Lower leg skin (tissue), 4 donors: Measurements from ENCODE around the gene MTRF1L. TPM values are rescaled to one million over a fixed set of nuclear protein-coding genes. Genes with fewer than 3 reads are reported as not detected.

ENCODE experiments used
- DNase-seq, 2 donors: peaks; one replicate each; pipeline ENCODE4 v3.0.0-alpha.2; 2019; ENCODE audit warnings: low spot score in 2 of 2
- H3K4me3 ChIP-seq: fragments of 200-600 bp; sonication (generic); 2 replicates; pipeline ENCODE4 v1.5.1; 2017; ENCODE audit warnings: mild to moderate bottlenecking, low read depth; ENCODE audit not compliant: poor library complexity, severe bottlenecking
- CTCF ChIP-seq, 3 donors: fragments of 450-650 bp; IDR thresholded peaks; one replicate each; pipeline ENCODE4 v1.5.1; 2016; ENCODE audit warnings: antibody characterized with exemption in 3 of 3, mild to moderate bottlenecking in 3 of 3, moderate library complexity in 2 of 3
- POLR2A ChIP-seq, 2 donors: fragments of 450-650 bp; IDR thresholded peaks; one replicate each; pipeline ENCODE4 v1.6.1; 2016 to 2017; ENCODE audit warnings: antibody characterized with exemption in 2 of 2, mild to moderate bottlenecking in 1 of 2, moderate library complexity in 1 of 2
- WGBS, 2 donors: methylation state at CpG; one replicate each; pipeline ENCODE4 v1.1.5; 2018; 5-methylcytosine and 5-hydroxymethylcytosine counted together
- intact Hi-C: fragments of 100-400 bp; cut with DNase I; formaldehyde crosslinking; loops from one replicate; pipeline ENCODE4 v1.15.0; 2023; ENCODE audit warnings: low total_unique reads
- total RNA-seq, 4 donors: library from RNA; depleted of rRNA; stranded (reverse); fragments of >200 nt; gene quantifications; one replicate each; pipeline ENCODE4 v1.1.0, GENCODE V29; 2016

The MTRF1L gene
- total RNA-seq, 4 donors from 2014 or later, result 15.9 to 19.7 (median 17.6) TPM

DNA sequence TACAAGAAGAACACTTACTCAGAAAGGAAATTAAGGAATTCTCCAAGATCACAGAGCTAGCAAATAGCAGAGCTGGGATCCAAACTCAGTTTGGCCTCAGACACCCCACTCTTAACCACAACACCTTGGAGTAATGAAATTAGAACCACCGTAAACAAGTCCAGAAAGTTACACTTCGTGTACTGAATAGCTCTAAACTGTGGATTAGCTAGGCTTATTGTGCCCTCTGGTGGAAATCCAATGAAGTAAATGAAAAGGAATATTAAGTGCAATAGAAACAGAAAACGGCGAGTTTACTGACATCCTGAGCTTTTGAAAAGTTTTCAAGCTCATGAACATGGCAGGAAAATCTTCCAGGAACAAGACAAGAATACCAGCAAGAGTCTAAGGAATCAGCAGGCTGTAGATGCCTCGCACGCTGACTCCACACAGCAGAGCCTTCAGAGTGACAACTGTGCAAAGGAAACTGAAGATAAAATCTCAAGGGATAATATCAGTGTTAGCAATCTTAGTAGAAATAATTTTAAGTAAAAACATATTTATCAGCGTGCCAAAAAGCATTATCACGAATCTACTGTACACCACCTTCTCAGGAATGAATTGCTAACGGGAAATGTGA is 54.2 kb downstream of the MTRF1L start:
- intact Hi-C loops, result loop anchor here (10.0 kb wide), 1 partner anchor 83 kb away; no protein-coding TSS in a partner anchor
- TF ChIP-seq CTCF (IDR thresholded peaks at IDR 0.05) (no peak), POLR2A (IDR thresholded peaks at IDR 0.05) (no peak)
- no peak overlapping the region for H3K4me3 ChIP-seq
- WGBS, 2 donors, result 21 to 26% methylated on average over 9 of the region's 9 CpGs
- no peak for DNase-seq

DNA sequence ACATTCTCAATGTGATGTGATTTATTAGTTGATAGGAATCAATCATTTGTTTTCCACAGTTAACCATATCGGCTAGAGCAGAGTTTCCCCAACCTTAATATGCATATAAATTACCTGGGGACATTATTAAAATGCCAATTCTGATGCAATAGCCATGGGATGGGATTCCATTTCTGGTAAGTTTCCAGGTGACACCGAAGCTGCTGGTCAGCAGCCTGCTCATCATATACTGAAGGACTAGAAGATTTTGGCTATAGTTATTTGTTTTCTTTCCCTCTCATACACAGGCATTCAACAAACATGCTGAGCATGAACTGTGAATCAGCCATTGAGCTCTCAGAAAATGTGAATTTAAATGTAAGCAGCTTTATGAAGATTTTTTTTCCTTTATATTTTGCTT is 55.5 kb downstream of the MTRF1L start:
- DNase-seq, result no peak
- intact Hi-C loops, result loop anchor here (10.0 kb wide), 1 partner anchor 82 kb away; no protein-coding TSS in a partner anchor
- TF ChIP-seq CTCF (IDR thresholded peaks at IDR 0.05), result no peak
- TF ChIP-seq POLR2A (IDR thresholded peaks at IDR 0.05), result no peak
- no peak overlapping the region for H3K4me3 ChIP-seq
- 36 to 44% methylated on average over 2 of the region's 2 CpGs for WGBS, 2 donors

DNA sequence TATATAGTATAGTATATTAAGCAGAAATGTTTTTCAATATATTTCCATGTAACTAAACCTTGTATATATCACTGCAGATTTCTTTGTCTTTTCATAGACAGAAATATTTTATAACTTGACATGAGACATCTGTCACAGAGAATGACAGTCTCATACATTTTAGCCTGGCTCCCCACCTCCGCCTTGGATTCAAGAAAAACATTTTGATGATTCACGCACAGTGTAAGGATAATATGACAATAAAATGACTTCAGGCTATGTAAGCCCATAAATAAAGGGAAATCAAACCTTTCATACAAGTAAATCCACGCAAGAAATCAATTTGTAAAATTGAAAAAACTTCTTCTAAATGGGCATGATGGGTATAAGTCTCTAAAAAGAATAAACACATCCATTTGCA is 56.0 kb downstream of the MTRF1L start:
- no peak overlapping the region for H3K4me3 ChIP-seq
- DNase-seq, result no peak
- TF ChIP-seq CTCF (IDR thresholded peaks at IDR 0.05) (no peak), POLR2A (IDR thresholded peaks at IDR 0.05) (no peak)
- intact Hi-C loops, result loop anchor here (10.0 kb wide), 1 partner anchor 82 kb away; no protein-coding TSS in a partner anchor
- whole genome bisulfite sequencing, 2 donors, result 49 to 58% methylated on average over 3 of the region's 3 CpGs

DNA sequence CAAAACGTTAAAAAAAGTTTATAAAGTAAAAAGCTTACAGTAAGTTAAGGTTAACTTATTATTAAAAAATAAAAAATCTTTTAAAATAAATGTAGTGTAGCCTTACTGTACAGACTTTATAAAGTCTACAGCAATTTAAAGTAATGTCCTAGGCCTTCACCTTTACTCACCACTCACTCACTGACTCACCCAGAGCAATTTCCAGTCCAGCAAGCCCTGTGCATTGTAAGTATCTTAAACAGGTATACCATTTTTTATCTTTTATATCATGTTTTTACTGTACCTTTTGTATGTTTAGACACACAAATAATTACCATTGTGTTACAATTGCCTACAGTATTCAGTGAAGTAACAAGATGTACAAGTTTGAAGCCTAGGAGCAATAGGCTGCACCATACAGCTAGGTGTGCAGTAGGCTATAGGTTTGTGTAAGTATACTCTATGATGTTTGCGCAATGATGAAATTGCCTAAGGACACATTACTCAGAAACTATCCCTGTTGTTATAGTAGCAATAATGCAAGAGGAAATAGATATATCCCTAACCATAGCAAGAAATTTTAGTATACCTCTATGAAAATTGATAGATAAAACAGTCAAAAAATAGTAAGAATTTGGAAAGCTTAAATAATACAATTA is 59.1 kb downstream of the MTRF1L start:
- no peak for TF ChIP-seq POLR2A (IDR thresholded peaks at IDR 0.05)
- no peak overlapping the region for H3K4me3 ChIP-seq
- no peak for DNase-seq
- intact Hi-C loops, result loop anchor here (10.0 kb wide), 1 partner anchor 79 kb away; no protein-coding TSS in a partner anchor
- WGBS, 2 donors, result 72 to 74% methylated on average over 2 of the region's 2 CpGs

- WGBS, 2 donors, result 70 to 76% methylated on average over 1 of the region's 1 CpG
- intact Hi-C loops, result loop anchor here (10.0 kb wide), 1 partner anchor 78 kb away; no protein-coding TSS in a partner anchor
- no peak for TF ChIP-seq CTCF (IDR thresholded peaks at IDR 0.05)
- TF ChIP-seq POLR2A (IDR thresholded peaks at IDR 0.05), result no peak
- H3K4me3 ChIP-seq, result no peak overlapping the region
- no peak for DNase-seq
Measured at GRCh38 chr6:152942319-152942869, 60.1 kb downstream of the MTRF1L start.

- no peak overlapping the region for H3K4me3 ChIP-seq
- no peak for DNase-seq
- intact Hi-C loops, result loop anchor here (10.0 kb wide), 1 partner anchor 77 kb away; no protein-coding TSS in a partner anchor
- no peak for TF ChIP-seq POLR2A (IDR thresholded peaks at IDR 0.05)
- TF ChIP-seq CTCF (IDR thresholded peaks at IDR 0.05), result no peak
Measured at GRCh38 chr6:152941746-152942145, 60.8 kb downstream of the MTRF1L start.
